Suprapubic skin (tissue), 4 donors: ENCODE results near the gene WASHC4.

ENCODE experiments used
- EP300 ChIP-seq: sonication (generic); formaldehyde crosslinking; IDR thresholded peaks from one replicate; pipeline ENCODE4 v1.6.1; 2017; ENCODE audit warnings: antibody characterized with exemption
- POLR2A ChIP-seq, 2 donors: fragments of 450-650 bp; IDR thresholded peaks; one replicate each; pipeline ENCODE4 v1.6.1; 2017; ENCODE audit warnings: antibody characterized with exemption in 2 of 2, mild to moderate bottlenecking in 2 of 2, moderate library complexity in 2 of 2
- POLR2AphosphoS5 ChIP-seq, 3 donors: sonication (generic); formaldehyde crosslinking; IDR thresholded peaks; one replicate each; pipeline ENCODE4 v1.6.1; 2017; ENCODE audit warnings: antibody characterized with exemption in 3 of 3
- TF ChIP-seq, protein P1 (sequence below), 2 donors: fragments of 200-600 bp in 1 of 2; fragments of 450-650 bp in 1 of 2; sonication (generic) in 1 of 2; IDR thresholded peaks; one replicate each; pipeline ENCODE4 v1.5.1; 2016 to 2019; ENCODE audit warnings: antibody characterized with exemption in 2 of 2, mild to moderate bottlenecking in 1 of 2, moderate library complexity in 1 of 2

DNA sequence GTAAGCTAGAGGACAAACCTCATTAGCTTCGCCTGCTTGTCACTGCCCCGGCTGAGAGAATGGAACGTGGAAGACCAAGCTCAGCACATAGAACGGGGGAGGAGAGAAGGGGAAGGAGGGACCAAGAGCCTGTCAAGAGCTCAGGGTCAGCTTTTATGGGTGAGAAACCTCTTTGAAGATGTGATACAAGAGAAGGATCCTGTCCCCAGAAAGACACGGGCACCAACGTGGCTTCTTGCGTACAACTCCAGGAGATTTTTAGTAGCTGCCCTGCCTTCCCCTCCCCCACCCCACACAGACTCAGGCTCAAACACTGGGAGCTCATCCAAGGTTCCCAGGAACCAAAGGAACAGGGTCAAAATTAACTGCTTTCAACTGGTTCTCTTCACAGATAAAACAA lies 93.8 kb downstream of the WASHC4 start:
- TF ChIP-seq, protein P1, sequence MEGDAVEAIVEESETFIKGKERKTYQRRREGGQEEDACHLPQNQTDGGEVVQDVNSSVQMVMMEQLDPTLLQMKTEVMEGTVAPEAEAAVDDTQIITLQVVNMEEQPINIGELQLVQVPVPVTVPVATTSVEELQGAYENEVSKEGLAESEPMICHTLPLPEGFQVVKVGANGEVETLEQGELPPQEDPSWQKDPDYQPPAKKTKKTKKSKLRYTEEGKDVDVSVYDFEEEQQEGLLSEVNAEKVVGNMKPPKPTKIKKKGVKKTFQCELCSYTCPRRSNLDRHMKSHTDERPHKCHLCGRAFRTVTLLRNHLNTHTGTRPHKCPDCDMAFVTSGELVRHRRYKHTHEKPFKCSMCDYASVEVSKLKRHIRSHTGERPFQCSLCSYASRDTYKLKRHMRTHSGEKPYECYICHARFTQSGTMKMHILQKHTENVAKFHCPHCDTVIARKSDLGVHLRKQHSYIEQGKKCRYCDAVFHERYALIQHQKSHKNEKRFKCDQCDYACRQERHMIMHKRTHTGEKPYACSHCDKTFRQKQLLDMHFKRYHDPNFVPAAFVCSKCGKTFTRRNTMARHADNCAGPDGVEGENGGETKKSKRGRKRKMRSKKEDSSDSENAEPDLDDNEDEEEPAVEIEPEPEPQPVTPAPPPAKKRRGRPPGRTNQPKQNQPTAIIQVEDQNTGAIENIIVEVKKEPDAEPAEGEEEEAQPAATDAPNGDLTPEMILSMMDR (IDR thresholded peaks at IDR 0.05), result no peak
- TF ChIP-seq EP300 (no peak), POLR2A (IDR thresholded peaks at IDR 0.05) (no peak), POLR2AphosphoS5 (IDR thresholded peaks at IDR 0.05) (no peak)
